SKM-1 (cell line): ENCODE measurements around the gene OSMR.

Experiments used
- DNase-seq: peaks from one replicate; lab custom pipeline; 2025; ENCODE audit not compliant: unreplicated experiment; lab: John Stamatoyannopoulos, UW

OSMR gene

DNA sequence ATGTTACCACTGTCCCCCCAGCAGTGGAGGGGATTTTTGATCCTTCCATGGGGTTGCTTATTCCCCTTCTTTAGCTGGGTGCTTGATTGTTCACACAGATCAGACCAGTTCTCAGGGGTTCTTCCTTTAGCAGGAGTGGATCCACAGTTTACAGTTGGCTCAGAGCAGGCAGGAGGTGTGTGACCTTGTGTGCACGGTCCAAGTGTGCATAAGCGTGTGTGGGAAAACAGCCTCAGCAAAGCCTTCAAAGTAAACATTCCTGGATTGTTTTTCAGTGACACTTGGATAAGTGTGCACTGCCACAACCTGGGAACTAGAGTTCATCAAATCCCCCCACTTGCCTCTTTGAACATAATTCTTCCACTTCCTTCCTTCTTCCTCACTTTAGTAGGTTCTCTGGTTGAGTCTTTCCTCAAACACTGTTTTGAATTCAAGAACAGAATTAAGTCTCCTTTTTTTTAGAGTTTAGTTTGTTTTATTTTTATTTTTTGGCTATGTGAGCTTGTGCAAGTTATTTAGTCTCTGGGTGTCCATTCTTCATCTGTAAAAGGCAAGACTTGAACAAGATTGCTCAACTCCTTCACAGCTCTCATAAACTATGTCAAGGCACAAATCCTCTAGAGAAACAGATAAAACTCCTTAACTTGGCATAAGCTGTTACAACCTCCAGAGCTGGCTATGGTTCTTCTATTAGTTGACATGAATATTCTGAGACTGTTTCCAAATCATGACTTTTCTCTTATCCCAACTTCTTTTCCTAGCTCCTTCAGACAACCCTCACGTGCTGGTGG is 78.0 kb downstream of the OSMR start:
- no peak for DNase-seq

GRCh38 chr5:38925154-38925925 is 79.5 kb downstream of the OSMR start:
- no peak for DNase-seq

DNA sequence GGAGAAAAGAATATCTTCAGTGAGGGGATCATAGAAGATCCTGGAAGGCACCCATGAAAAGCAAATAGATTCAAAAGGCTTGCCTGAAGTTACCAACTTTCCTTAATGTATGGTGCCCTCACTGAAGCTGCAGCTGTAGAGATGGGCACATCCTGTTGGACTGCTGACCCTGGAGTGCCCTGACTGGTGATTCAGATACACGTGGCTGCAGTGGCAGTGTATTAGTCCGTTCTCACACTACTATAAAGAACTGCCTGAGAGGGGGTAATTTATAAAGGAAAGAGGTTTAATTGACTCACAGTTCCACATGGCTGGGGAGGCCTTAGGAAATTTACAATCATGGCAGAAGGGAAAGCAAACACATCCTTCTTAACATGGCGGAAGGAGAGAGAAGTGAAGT is 80.3 kb downstream of the OSMR start:
- DNase-seq = no peak

- no peak for DNase-seq
Measured at GRCh38 chr5:38927470-38927869, 81.7 kb downstream of the OSMR start.

- no peak for DNase-seq
Measured at GRCh38 chr5:38929838-38930237, 84.0 kb downstream of the OSMR start.

DNA sequence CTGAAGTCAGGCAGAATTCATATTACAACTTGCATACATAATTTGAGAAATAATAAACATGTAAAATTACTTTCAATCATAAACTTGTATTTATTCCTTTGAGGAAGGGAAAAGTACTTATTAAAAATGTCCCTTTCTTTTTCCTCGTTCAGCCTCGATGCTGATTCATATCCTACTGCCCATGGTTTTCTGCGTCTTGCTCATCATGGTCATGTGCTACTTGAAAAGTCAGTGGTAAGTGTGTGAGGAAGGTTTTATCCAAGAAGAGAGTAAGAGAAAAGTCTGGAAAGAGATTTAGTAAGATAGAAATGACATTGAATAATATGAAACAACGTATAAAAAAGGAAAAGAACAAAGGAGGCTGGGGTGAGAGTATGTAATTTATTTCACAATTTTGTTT is 85.9 kb downstream of the OSMR start:
- no peak for DNase-seq

GRCh38 chr5:38932854-38933408 is 87.1 kb downstream of the OSMR start:
- DNase-seq = no peak

- no peak for DNase-seq
Measured at GRCh38 chr5:38935437-38935836, 89.6 kb downstream of the OSMR start.

- DNase-seq = no peak
Measured at GRCh38 chr5:38936269-38936668, 90.5 kb downstream of the OSMR start.

DNA sequence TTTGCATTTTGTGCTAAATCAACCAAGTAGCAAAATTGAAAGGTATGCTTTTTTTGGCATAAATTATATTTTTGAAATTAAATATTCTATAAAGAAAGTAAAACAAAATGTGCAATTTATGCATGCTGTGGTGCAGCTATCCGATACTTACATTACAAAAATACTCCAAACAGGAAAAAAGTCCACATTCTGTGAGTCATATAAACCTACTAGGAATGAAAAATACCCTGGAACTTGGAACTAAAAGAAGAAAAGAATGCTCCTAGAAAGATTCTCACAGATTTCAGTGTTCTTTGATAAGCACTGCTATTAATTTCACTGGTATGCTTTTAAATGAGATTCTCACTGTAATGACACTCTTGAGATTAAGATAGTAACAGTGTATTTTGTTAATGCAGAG is 92.6 kb downstream of the OSMR start:
- DNase-seq = no peak

GRCh38 chr5:38938973-38939372 is 93.2 kb downstream of the OSMR start:
- no peak for DNase-seq

DNA sequence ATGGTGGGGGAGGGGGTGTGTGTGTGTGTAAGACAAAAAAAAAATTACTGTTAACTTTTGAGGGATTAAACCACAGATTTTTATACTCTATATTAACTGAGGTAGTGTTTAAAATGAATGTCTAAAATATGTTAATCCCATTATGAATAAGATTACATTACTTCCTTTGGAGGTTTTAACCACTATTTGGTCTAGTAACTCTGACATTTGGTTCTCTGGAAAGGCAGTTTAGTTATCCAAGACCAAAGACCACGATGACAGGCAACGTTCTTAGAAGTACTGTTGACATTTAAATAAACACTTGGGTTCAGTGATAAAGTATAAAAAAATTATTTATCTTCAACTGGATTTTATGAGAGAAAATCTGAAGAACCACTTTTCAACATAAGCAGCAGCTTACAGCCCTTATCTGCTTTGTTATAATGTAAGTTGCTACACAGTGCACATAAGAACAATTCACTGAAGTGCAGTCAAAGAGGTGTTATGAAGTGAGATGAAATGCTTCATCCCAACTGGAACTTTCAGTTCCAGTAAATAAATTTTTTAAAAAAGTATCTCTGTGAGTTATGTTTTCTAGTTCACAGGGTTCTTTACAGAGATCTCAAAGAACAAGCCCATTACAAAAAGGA is 94.5 kb downstream of the OSMR start:
- DNase-seq = no peak

DNA sequence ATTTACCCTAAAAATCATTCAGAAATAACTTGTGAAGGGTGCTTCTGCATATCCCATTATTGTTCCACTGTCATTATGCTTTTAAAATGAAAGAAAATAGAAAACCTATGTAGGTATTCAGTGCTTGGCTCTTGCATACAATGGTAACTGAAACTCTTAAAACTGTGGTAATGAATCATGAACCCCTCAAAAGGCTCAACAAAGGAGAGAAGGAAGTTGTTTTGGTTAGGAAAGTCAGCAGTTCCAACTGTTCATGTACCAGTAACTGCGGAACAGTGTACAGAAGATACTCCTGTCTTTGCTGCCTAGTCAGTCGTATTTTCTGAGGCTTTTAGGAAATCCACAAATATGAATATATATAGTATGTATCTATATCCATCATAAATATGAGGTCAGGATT is 96.1 kb downstream of the OSMR start:
- DNase-seq = no peak

DNA sequence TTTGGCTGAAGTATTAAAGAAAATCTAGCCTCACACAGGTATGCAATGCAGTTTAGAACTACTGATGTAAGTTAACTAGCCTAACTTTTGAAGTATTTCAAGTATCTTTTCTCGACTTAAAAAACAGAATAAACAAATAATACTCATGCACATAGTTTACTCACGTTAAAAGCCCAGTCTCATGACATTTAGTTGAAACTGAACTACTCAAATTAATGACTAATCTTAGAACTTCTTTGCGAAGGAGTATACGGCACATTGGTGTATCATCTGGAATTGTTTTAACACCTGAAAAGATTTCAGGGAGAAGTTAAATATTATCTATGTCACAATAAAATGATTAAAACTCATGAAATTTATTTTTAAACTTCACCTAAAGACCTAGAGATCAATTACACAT is 98.5 kb downstream of the OSMR start:
- no peak for DNase-seq

- no peak for DNase-seq
Measured at GRCh38 chr5:38948501-38948900, 102.7 kb downstream of the OSMR start.

DNA sequence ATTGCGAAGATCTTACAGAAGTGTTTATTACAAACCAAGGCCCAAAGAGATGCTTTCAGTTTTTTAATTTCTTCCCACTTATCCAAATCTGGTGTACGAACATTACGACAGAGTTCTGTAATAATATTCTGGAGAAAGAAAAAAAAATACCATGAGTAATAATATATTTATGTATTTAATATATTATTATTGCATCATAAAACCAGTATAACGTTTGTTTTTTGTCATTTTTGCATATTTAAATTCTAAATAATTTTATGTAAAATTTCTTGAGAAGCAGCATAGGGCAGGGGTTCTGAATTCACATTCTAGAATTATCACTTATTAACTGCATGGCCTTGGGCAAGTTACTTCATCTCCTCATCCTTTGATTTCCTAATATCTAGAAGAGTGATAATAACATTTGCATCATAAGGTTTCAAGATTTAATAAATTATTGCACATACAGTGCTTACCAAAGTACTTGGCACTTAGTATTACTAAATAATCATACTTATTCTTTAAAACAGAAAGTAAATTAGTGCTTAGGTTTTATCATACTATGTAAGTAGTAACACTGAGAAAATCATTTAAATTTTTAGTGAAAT is 107.7 kb downstream of the OSMR start:
- DNase-seq = no peak

- DNase-seq = no peak
Measured at GRCh38 chr5:38961691-38962090, 115.9 kb downstream of the OSMR start.

- no peak for DNase-seq
Measured at GRCh38 chr5:38968665-38969064, 122.9 kb downstream of the OSMR start.

- no peak for DNase-seq
Measured at GRCh38 chr5:38978036-38978435, 132.2 kb downstream of the OSMR start.

DNA sequence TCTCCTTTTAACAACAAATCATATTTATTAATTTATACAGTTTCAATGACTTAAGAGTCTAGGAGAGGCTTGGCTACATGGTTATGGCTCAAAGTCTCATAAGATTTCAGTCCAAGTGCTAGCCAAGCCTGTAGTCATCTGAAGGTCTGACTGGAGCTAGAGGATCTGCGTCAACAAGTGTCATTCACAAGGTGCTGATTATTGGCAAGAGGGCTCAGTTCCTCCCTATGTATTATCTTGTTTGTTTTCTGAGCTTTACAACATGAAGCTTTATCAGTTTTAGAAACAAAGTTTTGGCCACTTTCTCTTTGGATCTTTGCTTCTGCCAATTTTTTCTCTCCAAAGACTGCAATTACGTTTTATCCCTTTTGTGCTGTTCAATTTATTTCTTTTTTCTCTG is 133.7 kb downstream of the OSMR start:
- DNase-seq = no peak
